Activated CD8-positive, alpha-beta memory T cell treated with anti-CD3 and anti-CD28 coated beads for 48 hours (primary cell): Measurements from ENCODE around the gene EEF2K.

Source experiments
- DNase-seq, 3 experiments: peaks; one replicate each; pipeline ENCODE4 v3.0.0-alpha.2; 2020; ENCODE audit warnings: low read depth in 2 of 3, low spot score in 2 of 3

EEF2K gene

DNA sequence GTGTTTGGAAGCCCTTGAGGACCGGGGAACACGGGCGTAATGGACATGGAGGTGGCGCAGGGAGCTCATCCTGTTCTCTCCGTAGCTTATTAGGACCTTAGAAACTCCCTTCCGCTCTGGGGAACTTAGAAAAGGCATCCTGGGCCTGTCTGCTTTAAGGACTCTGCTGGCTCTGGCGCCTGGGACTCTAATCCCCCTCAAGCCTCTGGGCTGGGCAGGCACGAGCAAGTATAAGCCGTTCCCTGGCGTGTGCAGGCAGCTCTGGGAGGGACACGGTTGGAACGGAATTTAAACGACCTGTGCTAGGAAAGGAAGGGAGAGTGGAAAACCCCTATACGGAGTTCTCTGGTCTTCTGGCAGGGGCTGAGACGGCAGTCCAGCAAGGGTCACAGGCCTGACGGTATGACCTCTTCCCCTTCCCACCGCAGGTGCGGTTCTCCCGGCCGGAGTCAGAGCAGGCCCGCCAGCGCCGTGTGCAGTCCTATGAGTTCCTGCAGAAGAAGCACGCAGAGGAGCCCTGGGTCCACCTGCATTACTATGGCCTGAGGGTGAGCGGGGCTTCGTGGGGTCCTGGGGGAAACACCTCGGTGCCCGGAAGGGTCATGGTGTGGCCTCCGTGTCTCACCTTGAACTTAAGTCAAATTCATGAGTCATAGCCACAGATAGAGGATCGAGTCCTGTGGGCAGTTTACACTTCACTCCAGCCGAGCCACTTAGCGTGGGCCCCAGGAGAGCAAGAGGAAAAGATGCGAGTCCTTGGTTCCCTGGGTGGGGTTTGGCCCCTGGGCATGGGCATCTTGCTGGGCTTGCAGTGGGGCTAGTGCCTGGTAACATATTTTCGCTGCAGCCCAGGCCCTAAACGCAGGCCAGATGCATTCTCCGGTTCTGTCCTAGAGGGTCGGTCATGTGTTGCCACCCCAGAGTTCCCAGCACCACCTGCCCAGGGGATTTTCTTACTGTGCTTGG, 108.9 kb downstream of the EEF2K start:
- DNase-seq = no peak

DNA sequence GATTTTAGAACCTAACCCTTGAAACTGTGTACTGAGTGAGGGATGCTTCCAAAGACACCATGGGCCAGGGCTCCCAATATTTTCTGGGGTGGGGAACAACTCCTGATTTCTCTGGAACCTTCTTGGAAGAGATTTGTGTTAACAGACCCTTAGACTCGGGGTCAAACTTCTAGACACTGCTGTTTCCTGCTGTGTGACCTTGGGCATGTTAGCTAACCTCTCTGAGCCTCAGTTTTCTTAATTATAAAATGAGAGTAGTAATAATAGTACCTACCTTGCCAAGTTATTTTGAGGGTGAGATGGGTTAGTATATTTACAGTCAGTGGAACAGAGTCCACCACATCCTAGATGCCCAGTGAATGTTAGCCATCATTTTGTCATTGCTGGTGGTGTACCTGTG, 109.9 kb downstream of the EEF2K start:
- DNase-seq = no peak

DNA sequence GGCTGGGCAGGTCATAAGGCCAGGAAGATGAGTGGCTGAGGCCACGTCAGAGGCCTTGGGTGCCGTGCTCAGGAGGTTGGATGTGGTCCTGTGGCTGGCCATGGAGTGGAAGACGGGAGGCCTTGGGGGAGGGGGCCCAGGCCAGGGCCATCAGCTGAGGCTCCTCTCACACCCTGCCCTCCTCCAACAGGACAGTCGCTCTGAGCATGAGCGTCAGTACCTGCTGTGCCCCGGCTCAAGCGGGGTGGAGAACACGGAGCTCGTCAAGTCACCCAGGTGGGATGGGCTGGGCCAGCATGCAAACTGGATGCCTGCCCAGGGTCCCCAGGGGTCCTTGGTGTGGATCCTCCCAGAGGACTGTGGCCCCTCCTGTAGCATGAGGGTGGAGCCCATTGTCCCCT, 110.3 kb downstream of the EEF2K start:
- no peak for DNase-seq

DNA sequence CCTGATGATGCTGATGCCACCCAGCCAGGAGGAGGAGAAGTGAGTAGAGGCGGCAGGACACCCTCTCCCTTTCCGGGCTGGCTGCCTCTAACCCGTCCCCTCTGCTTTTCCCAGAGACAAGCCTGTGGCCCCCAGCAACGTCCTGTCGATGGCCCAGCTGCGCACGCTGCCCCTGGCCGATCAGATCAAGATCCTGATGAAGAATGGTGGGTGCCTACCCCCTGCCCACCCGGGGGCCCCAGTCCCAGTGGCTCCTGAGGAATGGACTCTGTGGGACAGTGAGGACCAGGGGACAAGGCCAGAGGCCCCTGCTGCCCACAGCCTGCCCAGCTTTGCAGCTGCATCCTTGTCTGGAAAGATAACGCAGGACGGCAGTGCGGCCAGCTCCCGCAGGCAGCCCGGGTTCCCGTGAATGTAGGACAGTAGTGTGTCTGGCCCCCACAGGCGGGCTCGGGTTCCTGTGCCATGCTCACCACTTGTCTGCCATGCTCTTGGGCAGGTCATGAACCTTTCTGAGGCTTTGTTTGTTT, 111.0 kb downstream of the EEF2K start:
- no peak for DNase-seq

DNA sequence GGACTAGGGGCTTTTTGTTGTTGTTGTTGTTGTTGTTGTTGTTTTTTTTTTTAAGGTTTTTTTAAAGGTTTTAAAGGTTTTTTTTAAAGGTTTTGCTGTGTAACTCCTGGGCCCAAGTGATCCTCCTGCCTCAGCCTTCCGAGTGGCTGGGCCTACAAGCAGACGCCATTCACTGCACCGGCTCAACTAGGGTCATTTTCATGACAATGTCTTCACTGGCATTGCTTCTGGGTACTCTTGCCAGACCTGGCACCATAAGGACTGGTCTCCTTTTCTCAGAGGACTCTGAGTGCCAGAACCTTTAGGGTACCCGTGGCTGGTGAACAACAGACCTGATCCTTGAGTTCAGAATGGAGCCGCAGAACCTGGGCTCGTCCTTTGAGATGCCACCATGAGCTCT, 111.5 kb downstream of the EEF2K start:
- no peak for DNase-seq

DNA sequence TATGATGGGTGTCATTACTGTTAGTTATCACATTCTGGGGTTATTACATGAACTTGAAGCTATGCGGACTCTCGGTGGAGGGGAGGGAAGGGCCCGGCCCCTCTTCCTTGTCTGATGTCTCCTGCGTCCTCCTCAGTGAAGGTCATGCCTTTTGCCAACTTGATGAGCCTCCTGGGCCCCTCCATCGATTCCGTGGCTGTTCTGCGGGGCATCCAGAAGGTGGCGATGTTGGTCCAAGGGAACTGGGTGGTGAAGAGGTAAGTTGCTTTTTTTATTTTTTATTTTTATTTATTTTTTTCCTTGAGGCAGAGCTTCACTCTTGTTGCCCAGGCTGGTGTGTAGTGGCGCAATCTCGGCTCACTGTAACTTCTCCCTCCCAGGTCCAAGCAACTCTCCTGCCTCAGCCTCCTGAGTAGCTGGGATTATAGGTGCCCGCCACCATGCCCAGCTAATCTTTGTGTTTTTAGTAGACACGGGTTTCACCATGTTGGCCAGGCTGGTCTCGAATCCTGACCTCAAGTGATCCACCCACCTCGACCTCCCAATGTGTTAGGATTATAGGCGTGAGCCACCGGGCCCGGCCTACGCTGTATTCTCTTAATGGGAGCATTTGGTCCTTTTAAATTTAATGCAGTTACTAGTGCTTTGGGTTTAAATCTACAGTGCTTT, 112.7 kb downstream of the EEF2K start:
- DNase-seq = peak in 2 of 3 experiments; percentile 38 to 45

DNA sequence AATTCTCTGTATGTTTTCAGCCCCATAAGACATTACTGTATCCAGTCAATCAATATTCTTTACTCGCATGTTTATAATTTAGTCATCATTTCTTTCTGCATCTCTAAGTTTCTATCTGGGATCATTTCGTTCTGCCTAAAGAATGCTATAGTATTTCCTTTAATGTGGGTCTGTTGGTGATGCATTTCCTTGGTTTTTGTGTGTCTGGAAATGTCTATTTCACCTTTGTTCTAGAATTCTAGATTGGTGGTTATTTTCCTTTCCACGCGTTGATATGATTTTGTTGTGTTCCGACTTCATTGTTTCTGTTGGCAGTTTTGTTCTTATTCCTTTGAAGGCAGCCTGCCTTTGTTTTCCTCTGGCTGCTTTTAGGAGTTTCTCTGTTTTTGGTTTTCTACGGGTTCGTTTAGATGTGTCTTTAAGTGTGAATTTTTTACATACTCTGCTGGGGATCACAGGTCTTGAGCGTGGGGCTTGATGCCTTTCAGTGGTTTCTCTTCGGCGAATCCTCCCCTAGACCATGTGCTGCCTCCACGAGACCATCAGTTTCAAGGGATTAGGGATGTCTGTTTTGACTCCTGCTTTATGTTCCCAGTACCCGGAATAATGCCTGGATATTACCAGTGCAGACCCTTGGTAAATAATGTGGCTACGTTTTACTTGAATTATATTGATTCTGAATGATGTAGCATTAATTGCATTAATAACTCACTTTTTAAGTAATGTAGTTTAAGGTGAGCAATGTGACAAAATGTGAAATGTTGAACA, 114.7 kb downstream of the EEF2K start:
- no peak for DNase-seq

DNA sequence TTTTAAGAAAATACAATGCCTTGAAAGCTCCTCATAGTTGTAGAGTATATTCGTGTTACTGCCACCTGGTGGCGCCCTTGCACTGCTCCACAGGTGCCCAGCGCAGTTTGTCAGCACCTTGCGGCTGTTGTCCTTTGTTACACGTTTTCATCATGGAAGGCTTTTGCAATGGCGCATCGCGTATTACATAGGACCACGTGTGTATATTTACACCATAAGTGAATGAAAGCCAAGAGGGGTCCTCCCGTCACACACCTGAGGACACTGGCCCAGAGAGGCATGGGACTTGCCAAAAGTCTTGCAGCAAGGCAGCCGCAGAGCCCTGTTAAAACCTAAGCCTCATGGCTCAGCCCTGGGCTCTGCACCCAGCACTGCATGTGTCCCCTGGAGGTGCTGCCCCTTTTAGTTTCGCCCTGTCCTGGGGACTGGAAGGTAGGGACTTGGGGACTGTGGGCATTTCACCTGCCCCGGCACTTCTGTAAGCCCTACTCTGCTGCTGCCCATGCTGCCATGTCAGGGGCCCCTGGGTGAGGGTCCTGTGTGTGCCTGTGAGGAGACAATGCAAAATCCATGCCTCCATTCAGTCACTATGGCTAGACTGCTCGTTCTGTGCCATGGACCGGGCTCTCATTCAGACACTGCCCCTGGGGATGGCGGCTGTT, 115.4 kb downstream of the EEF2K start:
- DNase-seq = peak; percentile 22 to 35 (median 23)

DNA sequence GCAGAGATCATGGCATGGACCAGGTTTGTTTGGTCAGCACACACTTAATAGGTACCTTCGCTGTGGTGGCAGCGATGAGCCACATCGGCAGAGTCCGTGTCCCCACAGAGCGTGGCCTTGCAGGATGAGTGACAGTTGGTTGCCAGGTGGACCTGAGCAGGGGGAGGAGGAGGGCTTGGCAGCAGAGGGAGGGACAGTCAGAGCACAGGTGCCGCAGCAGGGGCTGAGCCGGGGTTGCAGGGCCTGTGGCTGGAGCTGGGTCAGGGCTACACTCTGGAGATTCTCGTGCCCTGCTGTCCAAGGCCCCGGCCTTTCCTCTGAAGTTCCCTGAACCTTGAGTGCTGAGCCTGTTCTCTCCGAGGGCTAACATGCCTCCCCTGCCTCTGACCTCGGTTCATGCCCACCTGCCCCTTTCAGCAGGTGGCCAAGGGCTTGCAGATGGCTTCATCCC, 116.0 kb downstream of the EEF2K start:
- no peak for DNase-seq

DNA sequence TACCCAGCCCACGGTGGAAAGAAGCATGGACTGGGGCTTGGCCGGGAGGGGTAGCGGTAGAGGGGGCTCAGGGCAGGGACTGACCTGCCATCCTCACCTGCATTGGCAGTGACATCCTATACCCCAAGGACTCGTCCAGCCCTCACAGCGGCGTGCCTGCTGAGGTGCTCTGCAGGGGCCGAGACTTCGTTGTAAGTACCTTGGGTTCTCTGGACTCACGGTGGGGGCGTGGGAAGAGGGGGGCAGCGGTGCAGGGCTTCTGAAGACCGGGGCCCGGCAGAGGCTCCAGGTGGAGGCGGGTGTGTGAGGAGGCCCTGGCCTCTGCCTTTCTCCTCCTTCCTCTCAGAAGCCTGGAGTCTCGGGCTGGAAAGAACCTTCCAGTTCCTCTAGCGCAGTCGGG, 116.7 kb downstream of the EEF2K start:
- DNase-seq = no peak

DNA sequence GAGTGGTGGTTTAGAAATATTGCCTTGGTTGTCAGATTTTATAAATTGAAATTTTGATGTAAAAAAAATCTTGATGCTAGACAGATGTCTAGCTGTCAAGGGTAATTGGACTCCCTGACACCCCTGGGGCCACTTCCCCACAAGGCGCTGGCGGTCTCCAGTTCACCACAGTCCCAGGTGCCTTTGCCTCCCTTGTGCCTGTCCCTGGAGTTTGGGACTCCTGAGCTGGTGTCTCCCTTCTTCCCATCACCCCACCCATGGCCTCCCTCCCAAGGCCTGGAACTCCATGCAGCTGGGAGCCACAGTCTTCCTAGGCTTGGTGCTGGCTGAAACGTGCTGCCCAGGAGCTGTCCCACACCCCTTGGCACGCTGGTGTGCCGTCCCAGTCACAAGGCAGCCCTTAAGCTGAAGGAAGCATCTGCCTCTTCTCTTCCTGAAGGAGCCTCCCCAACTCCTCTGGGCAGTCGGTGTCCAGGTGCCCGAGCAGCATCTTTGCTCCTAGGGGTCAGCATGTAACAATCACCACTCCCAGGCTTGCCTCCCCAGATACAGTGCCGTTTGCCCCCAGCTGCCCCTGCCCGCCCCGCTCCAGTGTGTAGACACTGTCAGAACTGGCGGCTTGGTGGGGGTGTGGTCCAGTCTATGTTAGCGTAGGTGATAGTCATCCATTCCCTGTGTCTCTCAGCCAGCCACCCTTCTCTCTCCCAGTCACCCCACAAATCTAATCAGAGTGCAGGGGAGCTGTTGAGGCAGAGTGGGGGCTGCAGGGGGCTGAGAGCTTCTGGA, 117.3 kb downstream of the EEF2K start:
- DNase-seq = no peak

DNA sequence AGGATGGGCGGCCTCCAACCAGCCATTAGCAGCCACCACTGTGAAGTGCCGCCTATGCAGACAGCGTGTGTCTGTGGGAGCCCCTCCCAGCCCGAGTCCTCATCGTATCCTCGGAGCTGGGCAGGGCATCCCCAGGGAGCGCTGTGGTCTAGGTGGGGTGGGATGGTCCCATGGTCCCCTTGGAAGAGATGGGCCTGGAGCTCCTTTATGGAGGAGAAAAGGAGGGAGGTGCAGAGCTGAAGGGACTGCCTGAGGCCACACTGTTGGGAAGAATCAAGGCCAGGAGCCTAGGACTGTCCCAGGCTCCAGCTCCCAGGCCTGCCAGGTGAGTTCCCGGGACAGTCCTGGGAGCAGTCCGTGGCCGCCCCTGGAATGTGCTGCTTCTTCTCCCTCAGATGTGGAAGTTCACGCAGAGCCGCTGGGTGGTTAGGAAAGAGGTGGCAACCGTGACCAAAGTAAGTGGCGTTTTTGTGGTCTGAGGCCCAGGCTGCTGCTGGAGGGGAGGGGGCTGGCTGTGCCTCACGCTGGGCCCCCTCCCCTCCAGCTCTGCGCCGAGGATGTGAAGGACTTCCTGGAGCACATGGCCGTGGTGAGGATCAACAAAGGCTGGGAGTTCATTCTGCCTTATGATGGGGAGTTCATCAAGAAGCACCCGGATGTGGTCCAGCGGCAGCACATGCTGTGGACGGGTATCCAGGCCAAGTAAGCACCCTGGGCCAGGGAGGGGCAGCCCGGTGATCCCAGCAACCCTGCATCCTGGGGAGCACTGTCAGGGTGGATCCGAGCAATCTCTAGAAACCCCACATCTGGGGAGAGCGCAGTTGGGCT, 118.1 kb downstream of the EEF2K start:
- no peak for DNase-seq

DNA sequence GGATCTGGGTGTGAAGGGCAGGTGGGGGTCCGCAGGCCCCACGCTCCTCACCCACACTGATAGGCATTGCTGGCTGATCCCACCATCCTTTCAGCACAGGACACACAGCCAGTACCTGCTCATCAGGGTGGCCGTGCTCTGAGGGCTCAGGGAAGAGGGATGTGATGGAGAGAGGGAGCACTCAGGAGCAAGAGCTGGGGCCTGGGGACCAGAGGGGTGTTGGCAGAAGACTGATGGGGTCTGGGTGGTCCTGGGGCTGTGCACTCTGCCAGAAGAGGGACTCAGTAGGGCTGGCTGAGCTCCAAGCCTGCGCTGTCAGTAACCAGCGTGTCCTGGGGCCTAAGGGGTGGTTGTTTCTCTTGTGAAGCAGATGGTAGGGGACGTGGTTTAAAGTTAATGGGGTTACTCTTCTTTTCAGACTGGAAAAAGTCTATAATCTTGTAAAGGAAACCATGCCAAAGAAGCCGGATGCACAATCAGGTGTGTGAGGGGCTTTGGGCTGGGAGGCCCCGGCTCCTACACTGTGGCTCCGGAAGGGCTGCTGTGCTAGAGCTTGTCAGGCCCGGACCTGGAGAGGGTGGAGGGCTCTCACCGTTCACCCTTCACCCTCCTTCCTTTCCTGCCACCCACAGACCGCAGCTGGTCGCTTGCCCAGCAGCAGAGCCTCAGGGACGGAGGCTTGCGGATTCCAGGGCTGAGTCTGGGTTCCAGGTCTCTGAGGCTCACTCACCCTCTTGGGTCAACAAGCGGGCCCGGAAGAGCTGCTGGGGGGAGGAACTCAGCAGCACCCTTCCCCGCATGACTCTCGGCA, 118.9 kb downstream of the EEF2K start:
- DNase-seq = no peak

DNA sequence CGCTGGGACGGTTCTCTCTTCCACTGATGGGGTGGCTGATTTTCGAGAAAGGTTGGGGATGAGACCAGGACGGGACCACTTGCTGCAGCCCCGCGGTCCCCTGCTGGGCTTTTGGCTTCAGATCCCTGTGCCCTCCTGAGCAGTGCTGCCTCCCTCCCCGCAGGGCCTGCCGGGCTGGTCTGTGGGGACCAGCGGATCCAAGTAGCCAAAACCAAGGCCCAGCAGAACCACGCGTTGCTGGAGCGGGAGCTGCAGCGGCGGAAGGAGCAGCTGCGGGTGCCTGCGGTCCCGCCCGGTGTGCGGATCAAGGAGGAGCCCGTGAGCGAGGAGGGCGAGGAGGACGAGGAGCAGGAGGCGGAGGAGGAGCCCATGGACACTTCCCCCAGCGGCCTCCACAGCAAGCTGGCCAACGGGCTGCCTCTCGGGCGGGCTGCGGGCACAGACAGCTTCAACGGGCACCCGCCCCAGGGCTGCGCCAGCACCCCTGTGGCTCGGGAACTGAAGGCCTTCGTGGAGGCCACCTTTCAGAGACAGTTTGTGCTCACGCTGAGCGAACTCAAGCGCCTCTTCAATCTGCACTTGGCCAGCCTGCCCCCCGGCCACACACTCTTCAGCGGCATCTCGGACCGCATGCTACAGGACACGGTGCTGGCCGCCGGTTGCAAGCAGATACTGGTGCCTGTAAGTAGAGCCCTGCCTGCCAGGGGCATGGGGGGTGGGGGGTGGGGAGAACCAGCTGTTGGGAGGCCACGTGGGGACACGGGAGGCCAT, 119.7 kb downstream of the EEF2K start:
- no peak for DNase-seq

DNA sequence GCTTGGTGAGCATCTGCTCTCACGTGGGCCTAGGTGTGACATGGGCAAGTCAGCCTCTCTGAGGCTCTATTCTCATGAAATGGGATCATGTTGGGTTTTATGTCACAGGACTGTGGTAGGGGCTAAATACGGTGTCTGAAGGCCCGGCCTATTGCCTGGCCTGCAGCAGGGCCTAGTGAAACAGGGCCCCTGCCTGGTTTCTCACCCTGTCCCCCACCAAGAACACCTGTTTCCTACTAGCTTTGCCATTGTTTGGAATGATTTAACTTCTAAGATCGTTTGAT, 120.2 kb downstream of the EEF2K start:
- DNase-seq = no peak

DNA sequence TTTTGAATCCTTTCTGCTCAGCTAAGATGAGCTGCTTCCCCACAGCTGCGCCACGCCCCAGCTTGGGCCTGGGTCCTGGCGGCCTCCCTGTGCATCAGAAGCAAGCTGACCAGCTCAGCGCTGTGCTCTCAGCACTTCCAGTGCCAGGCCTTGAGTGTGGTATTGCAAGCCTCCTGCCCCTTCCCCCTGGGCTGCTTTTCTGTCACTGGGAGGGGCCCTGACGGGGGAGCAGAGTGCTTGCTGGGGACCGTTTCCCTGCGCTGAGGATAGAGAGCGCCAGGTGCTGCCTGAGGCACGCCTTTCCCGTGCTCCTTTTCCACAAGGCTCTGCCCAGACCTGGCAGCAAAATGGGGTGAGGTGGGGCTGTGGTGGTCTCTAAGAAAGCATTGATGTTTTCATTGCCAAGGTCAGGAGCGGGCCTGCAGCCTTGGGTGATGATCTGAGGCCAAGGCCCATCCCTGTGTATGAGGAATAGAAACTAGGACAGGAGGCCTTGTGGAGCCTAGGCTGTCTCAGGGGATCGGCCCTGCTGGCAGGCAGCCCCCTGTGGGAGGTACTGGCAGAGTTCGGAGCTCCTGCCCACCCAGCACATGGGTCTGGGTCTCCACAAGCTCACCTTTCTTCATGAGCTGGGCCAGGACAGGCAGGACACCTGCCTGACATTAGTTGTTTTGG, 120.8 kb downstream of the EEF2K start:
- DNase-seq = no peak

DNA sequence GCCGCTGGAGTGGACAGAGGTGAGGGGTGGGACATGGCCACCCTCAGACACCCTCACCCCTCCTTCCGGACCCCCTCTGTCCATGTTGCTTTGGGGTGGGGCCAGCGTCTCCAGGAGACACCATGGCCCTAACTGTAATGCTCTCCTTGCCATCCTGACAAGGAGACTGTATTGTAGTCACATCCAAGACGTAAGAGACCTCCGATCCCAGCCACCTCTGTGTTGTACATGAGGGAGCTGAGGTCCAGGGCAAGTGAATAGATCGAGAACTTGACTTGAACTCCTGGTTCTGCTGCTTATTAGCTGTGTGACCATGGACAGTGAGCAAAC, 121.3 kb downstream of the EEF2K start:
- DNase-seq = no peak
